ENCODE measurements around the gene CST7. TPM values are rescaled to one million over a fixed set of nuclear protein-coding genes. Genes with fewer than 3 reads are reported as not detected.
A peak's percentile ranks its signal among the peaks of the same experiment; 100 is the strongest.

The CST7 gene
- polyA plus RNA-seq, 4 donors: 0.89 to 4.9 (median 2.8) TPM

GRCh38 chr20:24956001-24956841 is 7.2 kb downstream of the CST7 start:
- Histone ChIP-seq H3K27me3 (ENCODE audit: control insufficient read depth in 3 of 3, insufficient read depth in 3 of 3, low read length in 3 of 3) (no peaks in the 10 kb centered on the region), H3K36me3 (ENCODE audit: control insufficient read depth in 3 of 3, insufficient read depth in 2 of 3, low read depth in 1 of 3, low read length in 3 of 3) (peaks cover 2 to 42% (median 5%) of the 10 kb centered on the region in 3 donors), H3K4me3 (ENCODE audit: low read depth in 1 of 3, low read length in 3 of 3) (no peak overlapping the region), H3K9me3 (ENCODE audit: control insufficient read depth in 2 of 2, insufficient read depth in 1 of 2, low read depth in 1 of 2, low read length in 1 of 2) (no peaks in the 10 kb centered on the region), H3K4me1 (ENCODE audit: control insufficient read depth in 3 of 3, insufficient read depth in 2 of 3, low read depth in 1 of 3, low read length in 2 of 3) (no peaks in the 10 kb centered on the region), H3K27ac (ENCODE audit: low read depth in 1 of 3, low read length in 2 of 3) (no peak overlapping the region)
- WGBS, 3 donors: 92% methylated on average over 22 of the region's 22 CpGs
- DNase-seq (no peak), FAIRE-seq (no peak)

- FAIRE-seq (no peak), DNase-seq (no peak)
- Histone ChIP-seq H3K4me1 (ENCODE audit: control insufficient read depth in 3 of 3, insufficient read depth in 2 of 3, low read depth in 1 of 3, low read length in 2 of 3) (no peaks in the 10 kb centered on the region), H3K27ac (ENCODE audit: low read depth in 1 of 3, low read length in 2 of 3) (no peak overlapping the region), H3K4me3 (ENCODE audit: low read depth in 1 of 3, low read length in 3 of 3) (no peak overlapping the region), H3K9me3 (ENCODE audit: control insufficient read depth in 2 of 2, insufficient read depth in 1 of 2, low read depth in 1 of 2, low read length in 1 of 2) (no peaks in the 10 kb centered on the region), H3K27me3 (ENCODE audit: control insufficient read depth in 3 of 3, insufficient read depth in 3 of 3, low read length in 3 of 3) (no peaks in the 10 kb centered on the region), H3K36me3 (ENCODE audit: control insufficient read depth in 3 of 3, insufficient read depth in 2 of 3, low read depth in 1 of 3, low read length in 3 of 3) (peaks cover 6 to 51% (median 10%) of the 10 kb centered on the region in 3 donors)
- WGBS, 3 donors: 94 to 95% (median 95%) methylated on average over 18 of the region's 18 CpGs
Observed at GRCh38 chr20:24957326-24958016, 8.4 kb downstream of the CST7 start.

- Histone ChIP-seq H3K27me3 (ENCODE audit: control insufficient read depth in 3 of 3, insufficient read depth in 3 of 3, low read length in 3 of 3) (no peaks in the 10 kb centered on the region), H3K27ac (ENCODE audit: low read depth in 1 of 3, low read length in 2 of 3) (no peak overlapping the region), H3K4me1 (ENCODE audit: control insufficient read depth in 3 of 3, insufficient read depth in 2 of 3, low read depth in 1 of 3, low read length in 2 of 3) (no peaks in the 10 kb centered on the region), H3K4me3 (ENCODE audit: low read depth in 1 of 3, low read length in 3 of 3) (no peak overlapping the region), H3K36me3 (ENCODE audit: control insufficient read depth in 3 of 3, insufficient read depth in 2 of 3, low read depth in 1 of 3, low read length in 3 of 3) (peaks cover 13 to 61% (median 16%) of the 10 kb centered on the region in 3 donors), H3K9me3 (ENCODE audit: control insufficient read depth in 2 of 2, insufficient read depth in 1 of 2, low read depth in 1 of 2, low read length in 1 of 2) (no peaks in the 10 kb centered on the region)
- WGBS, 3 donors: 86 to 90% (median 90%) methylated on average over 20 of the region's 20 CpGs
- FAIRE-seq: no peak
- no peak for DNase-seq
Observed at GRCh38 chr20:24958506-24959385, 9.7 kb downstream of the CST7 start.

- Histone ChIP-seq H3K4me1 (ENCODE audit: control insufficient read depth in 3 of 3, insufficient read depth in 2 of 3, low read depth in 1 of 3, low read length in 2 of 3) (no peaks in the 10 kb centered on the region), H3K27me3 (ENCODE audit: control insufficient read depth in 3 of 3, insufficient read depth in 3 of 3, low read length in 3 of 3) (no peaks in the 10 kb centered on the region), H3K4me3 (ENCODE audit: low read depth in 1 of 3, low read length in 3 of 3) (no peak overlapping the region), H3K9me3 (ENCODE audit: control insufficient read depth in 2 of 2, insufficient read depth in 1 of 2, low read depth in 1 of 2, low read length in 1 of 2) (no peaks in the 10 kb centered on the region), H3K27ac (ENCODE audit: low read depth in 1 of 3, low read length in 2 of 3) (no peak overlapping the region), H3K36me3 (ENCODE audit: control insufficient read depth in 3 of 3, insufficient read depth in 2 of 3, low read depth in 1 of 3, low read length in 3 of 3) (peaks cover 18 to 68% (median 23%) of the 10 kb centered on the region in 3 donors)
- DNase-seq (no peak), FAIRE-seq (no peak)
- WGBS, 3 donors: 90 to 93% (median 92%) methylated on average over 14 of the region's 14 CpGs
Observed at GRCh38 chr20:24959591-24960301, 10.7 kb downstream of the CST7 start.

- no peaks in the 10 kb centered on the region for H3K9me3 ChIP-seq (ENCODE audit: control insufficient read depth in 2 of 2, insufficient read depth in 1 of 2, low read depth in 1 of 2, low read length in 1 of 2)
- no peaks in the 10 kb centered on the region for H3K27me3 ChIP-seq (ENCODE audit: control insufficient read depth in 3 of 3, insufficient read depth in 3 of 3, low read length in 3 of 3)
- peak overlapping the region in 1 of 3 donors; percentile 75 for H3K27ac ChIP-seq (ENCODE audit: low read depth in 1 of 3, low read length in 2 of 3)
- 89 to 94% (median 91%) methylated on average over 10 of the region's 10 CpGs for WGBS, 3 donors
- DNase-seq: no peak
- no peak overlapping the region for H3K4me3 ChIP-seq (ENCODE audit: low read depth in 1 of 3, low read length in 3 of 3)
- no peak for FAIRE-seq
- H3K36me3 ChIP-seq (ENCODE audit: control insufficient read depth in 3 of 3, insufficient read depth in 2 of 3, low read depth in 1 of 3, low read length in 3 of 3): peaks cover 18 to 73% (median 23%) of the 10 kb centered on the region in 3 donors
- H3K4me1 ChIP-seq (ENCODE audit: control insufficient read depth in 3 of 3, insufficient read depth in 2 of 3, low read depth in 1 of 3, low read length in 2 of 3): no peaks in the 10 kb centered on the region
Observed at GRCh38 chr20:24960302-24960801, 11.3 kb downstream of the CST7 start.

- Histone ChIP-seq H3K27me3 (ENCODE audit: control insufficient read depth in 3 of 3, insufficient read depth in 3 of 3, low read length in 3 of 3) (no peaks in the 10 kb centered on the region), H3K4me1 (ENCODE audit: control insufficient read depth in 3 of 3, insufficient read depth in 2 of 3, low read depth in 1 of 3, low read length in 2 of 3) (no peaks in the 10 kb centered on the region), H3K27ac (ENCODE audit: low read depth in 1 of 3, low read length in 2 of 3) (peak overlapping the region in 1 of 3 donors; percentile 75), H3K4me3 (ENCODE audit: low read depth in 1 of 3, low read length in 3 of 3) (no peak overlapping the region), H3K9me3 (ENCODE audit: control insufficient read depth in 2 of 2, insufficient read depth in 1 of 2, low read depth in 1 of 2, low read length in 1 of 2) (no peaks in the 10 kb centered on the region), H3K36me3 (ENCODE audit: control insufficient read depth in 3 of 3, insufficient read depth in 2 of 3, low read depth in 1 of 3, low read length in 3 of 3) (peaks cover 18 to 74% (median 23%) of the 10 kb centered on the region in 3 donors)
- DNase-seq: no peak
- FAIRE-seq: no peak
- WGBS, 3 donors: 44 to 64% (median 60%) methylated on average over 2 of the region's 2 CpGs
Observed at GRCh38 chr20:24960861-24961260, 11.8 kb downstream of the CST7 start.

- Histone ChIP-seq H3K4me3 (ENCODE audit: low read depth in 1 of 3, low read length in 3 of 3) (no peak overlapping the region), H3K27me3 (ENCODE audit: control insufficient read depth in 3 of 3, insufficient read depth in 3 of 3, low read length in 3 of 3) (no peaks in the 10 kb centered on the region), H3K27ac (ENCODE audit: low read depth in 1 of 3, low read length in 2 of 3) (peak overlapping the region in 1 of 3 donors; percentile 61), H3K4me1 (ENCODE audit: control insufficient read depth in 3 of 3, insufficient read depth in 2 of 3, low read depth in 1 of 3, low read length in 2 of 3) (no peaks in the 10 kb centered on the region), H3K9me3 (ENCODE audit: control insufficient read depth in 2 of 2, insufficient read depth in 1 of 2, low read depth in 1 of 2, low read length in 1 of 2) (no peaks in the 10 kb centered on the region), H3K36me3 (ENCODE audit: control insufficient read depth in 3 of 3, insufficient read depth in 2 of 3, low read depth in 1 of 3, low read length in 3 of 3) (peaks cover 16 to 71% (median 23%) of the 10 kb centered on the region in 3 donors)
- WGBS, 3 donors: 87 to 91% (median 90%) methylated on average over 20 of the region's 20 CpGs
- FAIRE-seq (no peak), DNase-seq (no peak)
Observed at GRCh38 chr20:24961384-24962181, 12.5 kb downstream of the CST7 start.

Measured in small intestine (tissue), 7 donors.